Islet precursor cell (in vitro differentiated cells): ENCODE measurements around the gene GPR39.

Experiments
- DNase-seq: peaks from one replicate; pipeline ENCODE4 v3.0.0-alpha.2; 2018

The GPR39 gene

GRCh38 chr2:132414081-132414480 is 2.5 kb upstream of the GPR39 start:
- no peak for DNase-seq

GRCh38 chr2:132415256-132415914 is 1.2 kb upstream of the GPR39 start:
- no peak for DNase-seq

GRCh38 chr2:132415915-132416722 is 486 bp upstream of the GPR39 start:
- DNase-seq = peak; percentile 99

GRCh38 chr2:132417430-132418035 is 928 bp downstream of the GPR39 start:
- DNase-seq = no peak

- DNase-seq = no peak
These were observed 2.6 kb downstream of the GPR39 start for GRCh38 chr2:132419235-132419634.

- DNase-seq = no peak
These were observed 3.3 kb downstream of the GPR39 start for GRCh38 chr2:132419941-132420340.

GRCh38 chr2:132420816-132421805 is 4.5 kb downstream of the GPR39 start:
- DNase-seq = no peak

- DNase-seq = no peak
These were observed 6.1 kb downstream of the GPR39 start for GRCh38 chr2:132422736-132423135.

- DNase-seq = peak; percentile 73
These were observed 8.0 kb downstream of the GPR39 start for GRCh38 chr2:132424526-132425121.

GRCh38 chr2:132426033-132426432 is 9.4 kb downstream of the GPR39 start:
- DNase-seq = no peak

GRCh38 chr2:132426656-132427055 is 10.1 kb downstream of the GPR39 start:
- DNase-seq = no peak

- DNase-seq = no peak
These were observed 12.7 kb downstream of the GPR39 start for GRCh38 chr2:132429351-132429750.

- DNase-seq = no peak
These were observed 13.5 kb downstream of the GPR39 start for GRCh38 chr2:132429941-132430573.

GRCh38 chr2:132430895-132431294 is 14.3 kb downstream of the GPR39 start:
- DNase-seq = peak; percentile 77

- no peak for DNase-seq
These were observed 21.5 kb downstream of the GPR39 start for GRCh38 chr2:132437852-132438669.

GRCh38 chr2:132438691-132439090 is 22.1 kb downstream of the GPR39 start:
- DNase-seq = peak; percentile 89

GRCh38 chr2:132439703-132440398 is 23.2 kb downstream of the GPR39 start:
- DNase-seq = no peak

GRCh38 chr2:132441051-132441450 is 24.4 kb downstream of the GPR39 start:
- DNase-seq = no peak

GRCh38 chr2:132442278-132442677 is 25.7 kb downstream of the GPR39 start:
- no peak for DNase-seq

GRCh38 chr2:132443106-132443505 is 26.5 kb downstream of the GPR39 start:
- no peak for DNase-seq
